CD4-positive, alpha-beta T cell (primary cell): Measurements from ENCODE around the gene KDM2A. TPM values are rescaled to one million over a fixed set of nuclear protein-coding genes. Genes with fewer than 3 reads are reported as not detected.

ENCODE experiments used
- ATAC-seq: fragments of 200-7000 bp; cut with Tn5 transposase; one replicate; pipeline ENCODE4 v1.10.0; 2022; ENCODE audit warnings: mild to moderate bottlenecking; ENCODE audit not compliant: poor library complexity
- CTCF ChIA-PET: fragments of 350-600 bp; sonication (Branson Sonifier 250); formaldehyde crosslinking; loops from one replicate; lab custom pipeline; 2021; ENCODE audit warnings: antibody characterized with exemption, inconsistent platforms; lab: Charles Lee
- POLR2A ChIA-PET: fragments of 350-600 bp; sonication (Branson Sonifier 250); formaldehyde crosslinking; loops from one replicate; lab custom pipeline; 2021; ENCODE audit warnings: antibody characterized with exemption, inconsistent platforms; lab: Charles Lee
- DNase-seq, 14 experiments: peaks; one replicate each; pipeline ENCODE4 v3.0.0-alpha.2; 2013 to 2020; ENCODE audit warnings: mixed read lengths in 2 of 14
- H3K27ac ChIP-seq, 2 donors: one replicate each; pipeline versions ENCODE4 v1.5.1 to v1.7.0; 2013; ENCODE audit warnings: low read length in 2 of 2, low read depth in 1 of 2, mild to moderate bottlenecking in 1 of 2
- H3K27me3 ChIP-seq, 2 experiments: 1 replicate in 1 of 2; 2 replicates in 1 of 2; pipeline versions ENCODE4 v1.6.1 to v1.7.0; 2013; ENCODE audit warnings: low read length in 2 of 2, control low read depth in 1 of 2, mild to moderate bottlenecking in 1 of 2, moderate library complexity in 1 of 2; ENCODE audit not compliant: insufficient read depth in 2 of 2, control insufficient read depth in 1 of 2
- H3K36me3 ChIP-seq: one replicate; pipeline ENCODE4 v1.6.1; 2013; ENCODE audit warnings: low read length, control low read depth; ENCODE audit not compliant: insufficient read depth
- H3K4me1 ChIP-seq: one replicate; pipeline ENCODE4 v1.6.1; 2013; ENCODE audit warnings: low read length, control low read depth; ENCODE audit not compliant: insufficient read depth
- H3K4me3 ChIP-seq: one replicate; pipeline ENCODE4 v1.5.1; 2013; ENCODE audit warnings: mild to moderate bottlenecking, low read length, moderate library complexity
- H3K9me3 ChIP-seq, 2 experiments: 1 replicate in 1 of 2; 2 replicates in 1 of 2; pipeline versions ENCODE4 v1.6.1 to v1.7.0; 2013; ENCODE audit warnings: low read length in 2 of 2, mild to moderate bottlenecking in 2 of 2, control low read depth in 1 of 2, moderate library complexity in 1 of 2; ENCODE audit not compliant: control insufficient read depth in 1 of 2, insufficient read depth in 1 of 2
- H3K27ac Mint-ChIP-seq: one replicate; pipeline ENCODE4 v1.8.0; 2020; ENCODE audit warnings: mixed read lengths
- H3K27me3 Mint-ChIP-seq: one replicate; pipeline ENCODE4 v1.8.0; 2021; ENCODE audit warnings: mixed read lengths
- H3K36me3 Mint-ChIP-seq: one replicate; pipeline ENCODE4 v1.8.0; 2021; ENCODE audit warnings: low read depth, mixed read lengths
- H3K4me1 Mint-ChIP-seq: one replicate; pipeline ENCODE4 v1.8.0; 2021; ENCODE audit warnings: low read depth, mixed read lengths
- H3K4me3 Mint-ChIP-seq: one replicate; pipeline ENCODE4 v1.8.0; 2020; ENCODE audit warnings: mild to moderate bottlenecking, mixed read lengths
- H3K9me3 Mint-ChIP-seq: one replicate; pipeline ENCODE4 v1.8.0; 2020; ENCODE audit warnings: mixed read lengths
- intact Hi-C, 2 experiments: fragments of 100-400 bp; cut with DNase I in 1 of 2; cut with micrococcal nuclease in 1 of 2; formaldehyde crosslinking; loops; one replicate each; pipeline versions ENCODE4 v1.15.1 to v1.9.0; 2023 to 2025; cut with DNase I, micrococcal nuclease
- total RNA-seq, 174 experiments: library from RNA in 2 of 174; stranded (reverse) in 2 of 174; gene quantifications; one replicate each; pipeline ENCODE4 v1.2.3 and lab custom pipeline; 2021 to 2026
- TF ChIP-seq, protein P1 (sequence below): fragments of 200-600 bp; IDR thresholded peaks from one replicate; pipeline ENCODE4 v1.8.0; 2022; ENCODE audit warnings: antibody characterized with exemption, mild to moderate bottlenecking

KDM2A gene
- total RNA-seq, 2 experiments from 2014 or later = 410 to 412 TPM

- Histone ChIP-seq H3K27ac (no peak overlapping the region), H3K36me3 (peaks cover 17% of the 10 kb centered on the region), H3K4me3 (no peak overlapping the region), H3K27me3 (no peaks in the 10 kb centered on the region), H3K9me3 (no peaks in the 10 kb centered on the region), H3K4me1 (peaks cover 55% of the 10 kb centered on the region)
- H3K36me3 Mint-ChIP-seq = peaks cover 31% of the 10 kb centered on the region
- POLR2A ChIA-PET = interaction anchor here (1.7 kb wide), 1 partner anchor 53 kb away, joined by 9 read pairs; no protein-coding TSS in a partner anchor
- peak overlapping the region; percentile 90 for H3K4me3 Mint-ChIP-seq
- H3K27ac Mint-ChIP-seq = peak overlapping the region; percentile 88
- intact Hi-C loops = no loop called here
- peaks cover 66% of the 10 kb centered on the region for H3K4me1 Mint-ChIP-seq
- H3K9me3 Mint-ChIP-seq = no peaks in the 10 kb centered on the region
- ATAC-seq = no peak
- TF ChIP-seq, protein P1, sequence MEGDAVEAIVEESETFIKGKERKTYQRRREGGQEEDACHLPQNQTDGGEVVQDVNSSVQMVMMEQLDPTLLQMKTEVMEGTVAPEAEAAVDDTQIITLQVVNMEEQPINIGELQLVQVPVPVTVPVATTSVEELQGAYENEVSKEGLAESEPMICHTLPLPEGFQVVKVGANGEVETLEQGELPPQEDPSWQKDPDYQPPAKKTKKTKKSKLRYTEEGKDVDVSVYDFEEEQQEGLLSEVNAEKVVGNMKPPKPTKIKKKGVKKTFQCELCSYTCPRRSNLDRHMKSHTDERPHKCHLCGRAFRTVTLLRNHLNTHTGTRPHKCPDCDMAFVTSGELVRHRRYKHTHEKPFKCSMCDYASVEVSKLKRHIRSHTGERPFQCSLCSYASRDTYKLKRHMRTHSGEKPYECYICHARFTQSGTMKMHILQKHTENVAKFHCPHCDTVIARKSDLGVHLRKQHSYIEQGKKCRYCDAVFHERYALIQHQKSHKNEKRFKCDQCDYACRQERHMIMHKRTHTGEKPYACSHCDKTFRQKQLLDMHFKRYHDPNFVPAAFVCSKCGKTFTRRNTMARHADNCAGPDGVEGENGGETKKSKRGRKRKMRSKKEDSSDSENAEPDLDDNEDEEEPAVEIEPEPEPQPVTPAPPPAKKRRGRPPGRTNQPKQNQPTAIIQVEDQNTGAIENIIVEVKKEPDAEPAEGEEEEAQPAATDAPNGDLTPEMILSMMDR = no peak
- H3K27me3 Mint-ChIP-seq = no peaks in the 10 kb centered on the region
- CTCF ChIA-PET = interaction anchor here (0.8 to 4.9 kb wide), 3 partner anchors 11 to 52 kb away, joined by 3 to 57 read pairs (median 3); no protein-coding TSS in a partner anchor
- DNase-seq = no peak
These were observed 145.2 kb downstream of the KDM2A start for GRCh38 chr11:67264260-67264659.

DNA sequence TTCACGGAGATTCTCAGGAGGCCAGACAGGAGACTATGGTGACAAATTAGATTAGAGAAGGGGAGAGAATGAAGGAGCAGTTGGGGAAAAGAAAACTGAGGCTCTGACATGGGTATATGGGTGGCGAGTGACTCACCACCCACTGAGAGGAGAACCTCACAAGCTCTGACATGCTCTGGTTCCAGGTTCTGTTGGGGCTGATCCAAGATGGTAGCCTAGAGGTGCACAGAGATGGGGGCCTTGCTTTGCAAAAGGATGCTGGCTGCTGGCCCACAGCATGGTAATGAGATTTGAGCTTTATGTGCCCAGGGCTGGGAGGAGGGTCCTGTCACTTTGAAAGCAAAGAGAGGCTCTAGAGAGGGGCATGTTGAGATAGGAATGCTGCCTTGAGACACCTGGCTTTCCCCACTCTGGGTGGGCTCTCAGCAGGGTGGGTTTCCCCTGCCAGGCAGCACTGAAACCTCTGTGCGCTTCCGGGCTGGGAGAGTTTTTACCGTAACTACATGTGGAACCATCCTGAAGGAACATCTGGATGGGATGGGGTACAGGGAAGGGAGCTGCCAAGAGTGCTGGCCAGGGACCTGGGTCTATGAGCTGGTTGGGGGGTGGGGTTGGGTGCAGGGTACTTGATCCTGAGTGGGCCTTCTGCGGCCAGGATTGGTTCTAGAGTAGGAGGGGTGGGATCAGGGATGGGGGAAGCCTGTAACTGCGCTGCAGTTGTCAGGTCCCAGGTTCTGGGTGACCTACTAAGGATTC is 146.0 kb downstream of the KDM2A start:
- DNase-seq = peak in 2 of 14 experiments; percentile 4 to 27
- H3K4me3 ChIP-seq = no peak overlapping the region
- Mint-ChIP-seq H3K27ac (peak overlapping the region; percentile 88), H3K4me3 (peak overlapping the region; percentile 90), H3K27me3 (no peaks in the 10 kb centered on the region), H3K9me3 (no peaks in the 10 kb centered on the region), H3K4me1 (peaks cover 72% of the 10 kb centered on the region), H3K36me3 (peaks cover 33% of the 10 kb centered on the region)
- ATAC-seq = no peak
- H3K27ac ChIP-seq = no peak overlapping the region
- intact Hi-C loops = no loop called here
- H3K36me3 ChIP-seq = peaks cover 21% of the 10 kb centered on the region
- CTCF ChIA-PET = interaction anchor here (0.9 to 4.9 kb wide), 3 partner anchors 49 to 117 kb away, joined by 3 to 57 read pairs (median 3); no protein-coding TSS in a partner anchor
- POLR2A ChIA-PET = interaction anchor here (0.7 to 1.7 kb wide), 3 partner anchors 24 to 118 kb away, joined by 3 to 9 read pairs (median 3); partner anchors contain the start of gene ANKRD13D
- TF ChIP-seq, protein P1 = no peak
- H3K9me3 ChIP-seq = no peaks in the 10 kb centered on the region
- H3K27me3 ChIP-seq = no peaks in the 10 kb centered on the region
- peaks cover 63% of the 10 kb centered on the region for H3K4me1 ChIP-seq

- Histone ChIP-seq H3K36me3 (peaks cover 21% of the 10 kb centered on the region), H3K27ac (peak overlapping the region; percentile 15 to 33), H3K27me3 (no peaks in the 10 kb centered on the region), H3K9me3 (no peaks in the 10 kb centered on the region), H3K4me1 (peaks cover 71% of the 10 kb centered on the region), H3K4me3 (peak overlapping the region; percentile 27)
- peaks cover 75% of the 10 kb centered on the region for H3K4me1 Mint-ChIP-seq
- TF ChIP-seq, protein P1 = peak; percentile 59
- no peaks in the 10 kb centered on the region for H3K9me3 Mint-ChIP-seq
- peak overlapping the region; percentile 88 for H3K27ac Mint-ChIP-seq
- ATAC-seq = peak; percentile 47
- H3K4me3 Mint-ChIP-seq = peak overlapping the region; percentile 85
- POLR2A ChIA-PET = interaction anchor here (0.7 to 8.8 kb wide), 11 partner anchors 12 to 117 kb away, joined by 3 to 188 read pairs (median 14); partner anchors contain the start of genes ANKRD13D, POLD4 and SSH3
- CTCF ChIA-PET = interaction anchor here (0.9 to 6.7 kb wide), 7 partner anchors 22 to 117 kb away, joined by 3 to 64 read pairs (median 7); partner anchors contain the start of gene ANKRD13D
- H3K27me3 Mint-ChIP-seq = no peaks in the 10 kb centered on the region
- peak; percentile 58 to 92 (median 76) for DNase-seq
- intact Hi-C loops = loop anchor here (1.0 kb wide), 1 partner anchor 51 kb away; no protein-coding TSS in a partner anchor
- peaks cover 41% of the 10 kb centered on the region for H3K36me3 Mint-ChIP-seq
These were observed 146.8 kb downstream of the KDM2A start for GRCh38 chr11:67265633-67266448.
